GM23338 (cell line): ENCODE measurements around the gene MAST4. TPM values are rescaled to one million over a fixed set of nuclear protein-coding genes. Genes with fewer than 3 reads are reported as not detected.

Experiments used
- ATAC-seq: fragments of 200-7000 bp; cut with Tn5 transposase; 3 replicates; pipeline ENCODE4 v1.9.1; 2020
- DNase-seq: peaks from one replicate; pipeline ENCODE4 v3.0.0-alpha.2; 2015; ENCODE audit warnings: low spot score
- H2AFZ ChIP-seq: fragments of 200-600 bp; sonication (generic); 2 replicates; pipeline ENCODE4 v1.8.0; 2016; ENCODE audit warnings: antibody characterized with exemption, mild to moderate bottlenecking, moderate library complexity
- H3F3A ChIP-seq: fragments of 200-600 bp; sonication (generic); replicated peaks from 2 replicates; pipeline ENCODE4 v1.8.0; 2017; ENCODE audit warnings: antibody characterized with exemption, mixed run types, low read depth
- H3K27ac ChIP-seq: fragments of 200-600 bp; sonication (generic); 2 replicates; pipeline ENCODE4 v1.6.1; 2016; ENCODE audit warnings: low read depth
- H3K27me3 ChIP-seq: fragments of 200-600 bp; sonication (generic); 2 replicates; pipeline ENCODE4 v1.8.0; 2016; ENCODE audit warnings: mild to moderate bottlenecking, mixed run types, moderate library complexity; ENCODE audit not compliant: insufficient read depth
- H3K36me3 ChIP-seq: fragments of 200-600 bp; sonication (generic); 2 replicates; pipeline ENCODE4 v1.8.0; 2016; ENCODE audit warnings: mild to moderate bottlenecking; ENCODE audit not compliant: insufficient read depth
- H3K4me1 ChIP-seq: fragments of 200-600 bp; sonication (generic); 2 replicates; pipeline ENCODE4 v1.8.0; 2016; ENCODE audit warnings: mild to moderate bottlenecking, moderate library complexity; ENCODE audit not compliant: insufficient read depth
- H3K4me2 ChIP-seq: fragments of 200-600 bp; sonication (generic); 2 replicates; pipeline ENCODE4 v1.7.1; 2017; ENCODE audit warnings: mixed run types
- H3K4me3 ChIP-seq: fragments of 200-600 bp; sonication (generic); 2 replicates; pipeline ENCODE4 v1.6.1; 2016; ENCODE audit warnings: mixed run types
- H3K79me2 ChIP-seq: fragments of 200-600 bp; sonication (generic); replicated peaks from 2 replicates; pipeline ENCODE4 v1.8.0; 2017; ENCODE audit warnings: mild to moderate bottlenecking; ENCODE audit not compliant: insufficient read depth
- H3K9me2 ChIP-seq: fragments of 200-600 bp; sonication (generic); 2 replicates; pipeline ENCODE4 v1.8.0; 2017; ENCODE audit not compliant: insufficient read depth
- H4K20me1 ChIP-seq: fragments of 200-600 bp; sonication (generic); replicated peaks from 2 replicates; pipeline ENCODE4 v1.8.0; 2017; ENCODE audit warnings: mild to moderate bottlenecking; ENCODE audit not compliant: insufficient read depth
- H3K27ac Mint-ChIP-seq: 2 replicates; pipeline ENCODE4 v1.8.0; 2020; ENCODE audit warnings: inconsistent platforms, mild to moderate bottlenecking, moderate library complexity, mixed read lengths
- H3K27me3 Mint-ChIP-seq: 3 replicates; pipeline ENCODE4 v1.8.0; 2022; ENCODE audit warnings: low read depth, mild to moderate bottlenecking, moderate library complexity, mixed read lengths, inconsistent platforms; ENCODE audit not compliant: insufficient read depth, poor library complexity
- H3K36me3 Mint-ChIP-seq: 3 replicates; pipeline ENCODE4 v1.8.0; 2021; ENCODE audit warnings: low read depth, mild to moderate bottlenecking, inconsistent platforms, moderate library complexity, mixed read lengths
- H3K4me1 Mint-ChIP-seq: 3 replicates; pipeline ENCODE4 v1.8.0; 2020; ENCODE audit warnings: mild to moderate bottlenecking, inconsistent platforms, mixed read lengths
- H3K4me3 Mint-ChIP-seq: 3 replicates; pipeline ENCODE4 v1.8.0; 2021; ENCODE audit warnings: moderate library complexity, mild to moderate bottlenecking, inconsistent platforms, mixed read lengths
- H3K9me3 Mint-ChIP-seq: 3 replicates; pipeline ENCODE4 v1.8.0; 2020; ENCODE audit warnings: moderate library complexity, mild to moderate bottlenecking, inconsistent platforms, mixed read lengths
- CREB1 ChIP-seq: fragments of 250-450 bp; sonication (Bioruptor Pico); IDR thresholded peaks from 2 replicates; pipeline ENCODE4 v1.5.0; 2020; ENCODE audit warnings: low read depth, mild to moderate bottlenecking, moderate library complexity
- CTCF ChIP-seq, 2 experiments: fragments of 200-600 bp in 1 of 2; sonication (generic) in 1 of 2; conservative IDR thresholded peaks; 2 replicates each; pipeline versions ENCODE4 v1.5.1 to v1.6.1; 2016 to 2017; ENCODE audit warnings: antibody characterized with exemption in 2 of 2, low read depth in 2 of 2, mild to moderate bottlenecking in 2 of 2, moderate library complexity in 1 of 2
- ETS1 ChIP-seq: IDR thresholded peaks from 2 replicates; pipeline ENCODE4 v1.6.1; 2016; ENCODE audit warnings: antibody characterized with exemption
- EZH2 ChIP-seq: fragments of 200-600 bp; sonication (generic); IDR thresholded peaks from one replicate; pipeline ENCODE4 v1.8.0; 2017; ENCODE audit warnings: antibody characterized with exemption, mild to moderate bottlenecking, low read depth; ENCODE audit not compliant: unreplicated experiment
- EZH2phosphoT487 ChIP-seq: fragments of 200-600 bp; sonication (generic); IDR thresholded peaks from one replicate; pipeline ENCODE4 v1.8.1; 2018; ENCODE audit warnings: antibody characterized with exemption; ENCODE audit not compliant: unreplicated experiment
- JUNB ChIP-seq: IDR thresholded peaks from one replicate; pipeline ENCODE4 v1.6.1; 2016; ENCODE audit warnings: antibody characterized with exemption; ENCODE audit not compliant: unreplicated experiment
- NANOG ChIP-seq: IDR thresholded peaks from 2 replicates; pipeline ENCODE4 v1.6.1; 2016; ENCODE audit warnings: antibody characterized with exemption, borderline replicate concordance
- POLR2AphosphoS5 ChIP-seq: IDR thresholded peaks from 2 replicates; pipeline ENCODE4 v1.6.1; 2016; ENCODE audit warnings: antibody characterized with exemption, low read depth
- REST ChIP-seq: IDR thresholded peaks from one replicate; pipeline ENCODE4 v1.6.1; 2018; ENCODE audit warnings: antibody characterized with exemption; ENCODE audit not compliant: unreplicated experiment
- STAT1 ChIP-seq: IDR thresholded peaks from one replicate; pipeline ENCODE4 v1.6.1; 2016; ENCODE audit warnings: antibody characterized with exemption; ENCODE audit not compliant: unreplicated experiment
- ZNF114 ChIP-seq: fragments of 250-450 bp; sonication (Bioruptor Pico); IDR thresholded peaks from 2 replicates; pipeline ENCODE4 v1.5.0; 2020; ENCODE audit warnings: mild to moderate bottlenecking, moderate library complexity
- ZNF331 ChIP-seq: fragments of 250-450 bp; sonication (Bioruptor Pico); IDR thresholded peaks from 2 replicates; pipeline ENCODE4 v1.5.0; 2020; ENCODE audit warnings: low read depth, mild to moderate bottlenecking, moderate library complexity
- polyA plus RNA-seq: library from polyadenylated mRNA; unstranded; fragments of >200 nt; fragmentation: Nextera tagmentation; extraction: Ambion mirVana; gene quantifications from 2 replicates; pipeline ENCODE4 v1.2.1, GENCODE V29; 2016
- total RNA-seq: library from RNA; depleted of rRNA; stranded (reverse); fragments of >200 nt; shearing (Covaris generic); gene quantifications from 2 replicates; pipeline ENCODE4 v1.2.3, GENCODE V29; 2014
- TF ChIP-seq, protein P1 (sequence below): fragments of 250-450 bp; sonication (Bioruptor Pico); IDR thresholded peaks from 2 replicates; pipeline ENCODE4 v1.5.0; 2020; ENCODE audit warnings: mild to moderate bottlenecking, moderate library complexity

The MAST4 gene
- total and polyA plus RNA-seq, 2 experiments from 2014 or later = 3.6 to 8.5 TPM

DNA sequence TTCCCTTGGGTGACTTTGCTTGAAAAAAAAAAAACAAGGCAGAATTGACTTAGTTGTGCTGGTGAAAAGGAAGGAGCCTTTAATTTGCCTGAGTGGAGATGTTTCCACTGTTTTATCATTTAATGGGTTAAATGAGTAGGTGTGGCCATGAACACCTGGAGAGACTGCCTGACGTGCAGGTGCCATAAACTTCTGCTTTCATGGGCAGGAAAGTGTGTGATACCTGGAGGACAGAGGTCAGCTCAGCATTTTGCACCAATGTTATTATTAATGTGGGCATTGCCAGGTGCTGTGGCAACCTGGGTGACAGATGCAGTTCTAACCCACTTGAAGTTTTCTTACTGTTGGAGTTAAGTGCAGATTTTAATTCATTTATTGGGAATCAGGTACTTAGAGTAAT lies 455.0 kb downstream of the MAST4 start (continued):
- TF ChIP-seq, protein P1, sequence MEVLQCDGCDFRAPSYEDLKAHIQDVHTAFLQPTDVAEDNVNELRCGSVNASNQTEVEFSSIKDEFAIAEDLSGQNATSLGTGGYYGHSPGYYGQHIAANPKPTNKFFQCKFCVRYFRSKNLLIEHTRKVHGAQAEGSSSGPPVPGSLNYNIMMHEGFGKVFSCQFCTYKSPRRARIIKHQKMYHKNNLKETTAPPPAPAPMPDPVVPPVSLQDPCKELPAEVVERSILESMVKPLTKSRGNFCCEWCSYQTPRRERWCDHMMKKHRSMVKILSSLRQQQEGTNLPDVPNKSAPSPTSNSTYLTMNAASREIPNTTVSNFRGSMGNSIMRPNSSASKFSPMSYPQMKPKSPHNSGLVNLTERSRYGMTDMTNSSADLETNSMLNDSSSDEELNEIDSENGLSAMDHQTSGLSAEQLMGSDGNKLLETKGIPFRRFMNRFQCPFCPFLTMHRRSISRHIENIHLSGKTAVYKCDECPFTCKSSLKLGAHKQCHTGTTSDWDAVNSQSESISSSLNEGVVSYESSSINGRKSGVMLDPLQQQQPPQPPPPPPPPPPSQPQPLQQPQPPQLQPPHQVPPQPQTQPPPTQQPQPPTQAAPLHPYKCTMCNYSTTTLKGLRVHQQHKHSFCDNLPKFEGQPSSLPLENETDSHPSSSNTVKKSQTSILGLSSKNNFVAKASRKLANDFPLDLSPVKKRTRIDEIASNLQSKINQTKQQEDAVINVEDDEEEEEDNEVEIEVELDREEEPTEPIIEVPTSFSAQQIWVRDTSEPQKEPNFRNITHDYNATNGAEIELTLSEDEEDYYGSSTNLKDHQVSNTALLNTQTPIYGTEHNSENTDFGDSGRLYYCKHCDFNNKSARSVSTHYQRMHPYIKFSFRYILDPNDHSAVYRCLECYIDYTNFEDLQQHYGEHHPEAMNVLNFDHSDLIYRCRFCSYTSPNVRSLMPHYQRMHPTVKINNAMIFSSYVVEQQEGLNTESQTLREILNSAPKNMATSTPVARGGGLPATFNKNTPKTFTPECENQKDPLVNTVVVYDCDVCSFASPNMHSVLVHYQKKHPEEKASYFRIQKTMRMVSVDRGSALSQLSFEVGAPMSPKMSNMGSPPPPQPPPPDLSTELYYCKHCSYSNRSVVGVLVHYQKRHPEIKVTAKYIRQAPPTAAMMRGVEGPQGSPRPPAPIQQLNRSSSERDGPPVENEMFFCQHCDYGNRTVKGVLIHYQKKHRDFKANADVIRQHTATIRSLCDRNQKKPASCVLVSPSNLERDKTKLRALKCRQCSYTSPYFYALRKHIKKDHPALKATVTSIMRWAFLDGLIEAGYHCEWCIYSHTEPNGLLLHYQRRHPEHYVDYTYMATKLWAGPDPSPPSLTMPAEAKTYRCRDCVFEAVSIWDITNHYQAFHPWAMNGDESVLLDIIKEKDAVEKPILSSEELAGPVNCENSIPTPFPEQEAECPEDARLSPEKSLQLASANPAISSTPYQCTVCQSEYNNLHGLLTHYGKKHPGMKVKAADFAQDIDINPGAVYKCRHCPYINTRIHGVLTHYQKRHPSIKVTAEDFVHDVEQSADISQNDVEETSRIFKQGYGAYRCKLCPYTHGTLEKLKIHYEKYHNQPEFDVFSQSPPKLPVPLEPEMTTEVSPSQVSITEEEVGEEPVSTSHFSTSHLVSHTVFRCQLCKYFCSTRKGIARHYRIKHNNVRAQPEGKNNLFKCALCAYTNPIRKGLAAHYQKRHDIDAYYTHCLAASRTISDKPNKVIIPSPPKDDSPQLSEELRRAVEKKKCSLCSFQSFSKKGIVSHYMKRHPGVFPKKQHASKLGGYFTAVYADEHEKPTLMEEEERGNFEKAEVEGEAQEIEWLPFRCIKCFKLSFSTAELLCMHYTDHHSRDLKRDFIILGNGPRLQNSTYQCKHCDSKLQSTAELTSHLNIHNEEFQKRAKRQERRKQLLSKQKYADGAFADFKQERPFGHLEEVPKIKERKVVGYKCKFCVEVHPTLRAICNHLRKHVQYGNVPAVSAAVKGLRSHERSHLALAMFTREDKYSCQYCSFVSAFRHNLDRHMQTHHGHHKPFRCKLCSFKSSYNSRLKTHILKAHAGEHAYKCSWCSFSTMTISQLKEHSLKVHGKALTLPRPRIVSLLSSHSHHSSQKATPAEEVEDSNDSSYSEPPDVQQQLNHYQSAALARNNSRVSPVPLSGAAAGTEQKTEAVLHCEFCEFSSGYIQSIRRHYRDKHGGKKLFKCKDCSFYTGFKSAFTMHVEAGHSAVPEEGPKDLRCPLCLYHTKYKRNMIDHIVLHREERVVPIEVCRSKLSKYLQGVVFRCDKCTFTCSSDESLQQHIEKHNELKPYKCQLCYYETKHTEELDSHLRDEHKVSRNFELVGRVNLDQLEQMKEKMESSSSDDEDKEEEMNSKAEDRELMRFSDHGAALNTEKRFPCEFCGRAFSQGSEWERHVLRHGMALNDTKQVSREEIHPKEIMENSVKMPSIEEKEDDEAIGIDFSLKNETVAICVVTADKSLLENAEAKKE (CRISPR knock-in tag) = no peak
- no peak for TF ChIP-seq POLR2AphosphoS5

DNA sequence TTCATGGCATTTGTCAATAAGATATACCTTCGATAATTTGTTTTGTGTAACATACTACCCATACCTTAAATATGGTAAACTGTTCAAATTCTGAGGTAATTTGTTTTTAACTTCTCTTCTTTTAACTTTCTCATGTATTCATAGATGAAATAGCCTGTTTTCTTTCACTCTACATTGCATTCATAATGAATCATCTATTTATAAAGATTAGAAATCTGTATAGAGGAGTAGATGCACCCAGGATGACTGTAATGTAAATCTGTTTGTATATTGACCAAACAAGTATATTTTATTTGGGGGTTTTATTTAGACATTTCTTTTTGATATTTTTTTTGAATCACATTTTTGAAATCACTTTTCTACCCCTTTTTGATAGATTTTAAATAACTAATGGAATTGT lies 455.8 kb downstream of the MAST4 start:
- ATAC-seq (no peak), DNase-seq (no peak)
- no peaks in the 10 kb centered on the region for H3K79me2 ChIP-seq
- no peaks in the 10 kb centered on the region for H3K27me3 ChIP-seq
- no peaks in the 10 kb centered on the region for H3K36me3 ChIP-seq
- peaks cover 8% of the 10 kb centered on the region for H3K4me1 ChIP-seq
- no peaks in the 10 kb centered on the region for H3F3A ChIP-seq
- H3K4me3 ChIP-seq = no peak overlapping the region
- no peaks in the 10 kb centered on the region for H3K9me2 ChIP-seq
- H2AFZ ChIP-seq = no peak overlapping the region
- no peaks in the 10 kb centered on the region for H3K36me3 Mint-ChIP-seq
- peaks cover 13% of the 10 kb centered on the region for H3K4me1 Mint-ChIP-seq
- H3K27ac Mint-ChIP-seq = no peak overlapping the region
- H3K4me3 Mint-ChIP-seq = no peak overlapping the region
- no peak overlapping the region for H3K27ac ChIP-seq
- H3K4me2 ChIP-seq = no peak overlapping the region
- no peaks in the 10 kb centered on the region for H4K20me1 ChIP-seq
- H3K27me3 Mint-ChIP-seq = no peaks in the 10 kb centered on the region
- no peaks in the 10 kb centered on the region for H3K9me3 Mint-ChIP-seq
- TF ChIP-seq EZH2phosphoT487 (no peak), ZNF114 (CRISPR knock-in tag) (no peak), EZH2 (no peak), CREB1 (CRISPR knock-in tag) (no peak), REST (no peak), ZNF331 (no peak), JUNB (no peak), CTCF (conservative IDR thresholded peaks at IDR 0.05; ENCODE audit: low read depth in 2 of 2) (no peak), POLR2AphosphoS5 (no peak), NANOG (no peak), ETS1 (no peak), STAT1 (no peak)
